ENCODE measurements around the gene EPHX1. TPM values are rescaled to one million over a fixed set of nuclear protein-coding genes. Genes with fewer than 3 reads are reported as not detected.

EPHX1 gene
- total RNA-seq, 4 donors from 2014 or later = 56.9 to 114 (median 90.6) TPM

DNA sequence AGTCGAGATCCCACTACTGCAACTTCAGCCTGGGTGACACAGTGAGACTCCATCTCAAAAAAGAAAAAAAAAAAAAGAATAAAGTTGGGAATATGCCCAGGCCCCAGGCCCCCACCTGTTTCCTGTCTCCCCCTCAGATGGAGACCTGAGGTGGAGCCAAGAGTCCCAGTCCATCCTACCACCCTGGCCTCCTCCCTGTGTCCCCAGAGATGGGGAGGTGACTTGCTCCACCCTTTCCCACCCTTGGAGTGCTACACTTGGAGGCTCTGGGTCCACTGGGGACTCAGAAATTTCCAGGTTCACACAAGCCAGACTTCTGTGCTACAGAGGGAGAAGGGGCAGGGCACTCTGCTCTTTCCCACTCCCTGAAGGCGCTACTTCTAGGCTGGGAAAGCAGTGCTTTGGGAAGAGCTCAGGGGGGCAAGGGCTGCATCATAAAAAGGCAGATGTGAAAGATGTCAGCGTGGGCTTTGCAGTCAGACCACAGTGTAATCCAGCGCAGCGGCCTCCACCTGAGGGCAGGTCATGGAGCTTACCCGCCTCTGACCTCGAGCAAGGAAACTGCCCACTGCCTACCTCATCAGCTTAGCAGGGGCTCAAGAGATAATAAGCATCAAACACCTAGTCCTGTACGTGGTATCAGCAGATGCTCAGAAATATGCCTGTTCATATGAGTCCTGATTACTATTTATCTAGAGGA lies 58.9 kb downstream of the EPHX1 start:
- Histone ChIP-seq H3K4me1 (peaks cover 0 to 28% (median 10%) of the 10 kb centered on the region in 4 donors), H3K27ac (no peak overlapping the region), H3K27me3 (no peaks in the 10 kb centered on the region), H3K4me3 (no peak overlapping the region), H3K9me3 (no peaks in the 10 kb centered on the region), H3K36me3 (peaks cover 0 to 52% (median 24%) of the 10 kb centered on the region in 4 donors)
- 86 to 87% methylated on average over 4 to 8 of the region's 8 CpGs for WGBS, 2 donors (ENCODE audit: low coverage in 1 of 2)
- no peak for DNase-seq
- intact Hi-C loops (cut with DNase I; ENCODE audit: low total_unique reads) = no loop called here
- no peak for TF ChIP-seq EP300 (IDR thresholded peaks at IDR 0.05; ENCODE audit: low read depth)
- TF ChIP-seq, protein P1, sequence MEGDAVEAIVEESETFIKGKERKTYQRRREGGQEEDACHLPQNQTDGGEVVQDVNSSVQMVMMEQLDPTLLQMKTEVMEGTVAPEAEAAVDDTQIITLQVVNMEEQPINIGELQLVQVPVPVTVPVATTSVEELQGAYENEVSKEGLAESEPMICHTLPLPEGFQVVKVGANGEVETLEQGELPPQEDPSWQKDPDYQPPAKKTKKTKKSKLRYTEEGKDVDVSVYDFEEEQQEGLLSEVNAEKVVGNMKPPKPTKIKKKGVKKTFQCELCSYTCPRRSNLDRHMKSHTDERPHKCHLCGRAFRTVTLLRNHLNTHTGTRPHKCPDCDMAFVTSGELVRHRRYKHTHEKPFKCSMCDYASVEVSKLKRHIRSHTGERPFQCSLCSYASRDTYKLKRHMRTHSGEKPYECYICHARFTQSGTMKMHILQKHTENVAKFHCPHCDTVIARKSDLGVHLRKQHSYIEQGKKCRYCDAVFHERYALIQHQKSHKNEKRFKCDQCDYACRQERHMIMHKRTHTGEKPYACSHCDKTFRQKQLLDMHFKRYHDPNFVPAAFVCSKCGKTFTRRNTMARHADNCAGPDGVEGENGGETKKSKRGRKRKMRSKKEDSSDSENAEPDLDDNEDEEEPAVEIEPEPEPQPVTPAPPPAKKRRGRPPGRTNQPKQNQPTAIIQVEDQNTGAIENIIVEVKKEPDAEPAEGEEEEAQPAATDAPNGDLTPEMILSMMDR (IDR thresholded peaks at IDR 0.05) = no peak
- TF ChIP-seq POLR2AphosphoS5 (IDR thresholded peaks at IDR 0.05) = no peak
- in situ Hi-C loops (cut with MboI; ENCODE audit: low pct_ligation_motif_present in 1 of 4, low pct_unique_long_range_greater_than_20kb in 1 of 4, low sequenced_read_pairs in 3 of 4) = no loop called here

DNA sequence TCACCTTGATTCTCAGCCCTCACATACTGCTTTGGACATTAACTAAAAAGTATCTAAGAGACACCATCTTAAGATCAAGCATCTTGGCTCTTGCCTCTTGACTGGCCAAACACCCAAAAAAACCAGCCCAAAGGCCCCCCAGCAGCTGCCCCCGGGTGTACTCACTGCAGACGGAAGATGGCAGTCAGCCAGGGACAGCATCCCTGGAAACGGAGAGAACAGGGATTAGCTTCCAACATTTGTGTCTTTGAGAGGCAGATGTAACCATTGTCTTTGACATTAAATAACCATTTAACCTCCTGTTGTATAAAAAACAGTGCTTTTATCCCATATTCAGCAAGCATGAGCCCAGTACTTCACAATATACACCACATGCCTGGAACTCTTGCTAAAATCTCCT lies 61.0 kb downstream of the EPHX1 start:
- intact Hi-C loops (cut with DNase I; ENCODE audit: low total_unique reads) = no loop called here
- Histone ChIP-seq H3K4me1 (peaks cover 0 to 20% (median 10%) of the 10 kb centered on the region in 4 donors), H3K27ac (no peak overlapping the region), H3K27me3 (no peaks in the 10 kb centered on the region), H3K9me3 (no peaks in the 10 kb centered on the region), H3K4me3 (no peak overlapping the region), H3K36me3 (peaks cover 0 to 57% (median 26%) of the 10 kb centered on the region in 4 donors)
- in situ Hi-C loops (cut with MboI; ENCODE audit: low pct_ligation_motif_present in 1 of 4, low pct_unique_long_range_greater_than_20kb in 1 of 4, low sequenced_read_pairs in 3 of 4) = no loop called here
- TF ChIP-seq, protein P1 (IDR thresholded peaks at IDR 0.05) = no peak
- TF ChIP-seq POLR2AphosphoS5 (IDR thresholded peaks at IDR 0.05) (no peak), POLR2A (IDR thresholded peaks at IDR 0.05) (no peak), EP300 (IDR thresholded peaks at IDR 0.05; ENCODE audit: low read depth) (no peak)
- no peak for DNase-seq
- 59% methylated on average over 3 of the region's 3 CpGs; no CpG with 5 or more reads in 1 of the 2 donors for WGBS, 2 donors (ENCODE audit: low coverage in 1 of 2)

DNA sequence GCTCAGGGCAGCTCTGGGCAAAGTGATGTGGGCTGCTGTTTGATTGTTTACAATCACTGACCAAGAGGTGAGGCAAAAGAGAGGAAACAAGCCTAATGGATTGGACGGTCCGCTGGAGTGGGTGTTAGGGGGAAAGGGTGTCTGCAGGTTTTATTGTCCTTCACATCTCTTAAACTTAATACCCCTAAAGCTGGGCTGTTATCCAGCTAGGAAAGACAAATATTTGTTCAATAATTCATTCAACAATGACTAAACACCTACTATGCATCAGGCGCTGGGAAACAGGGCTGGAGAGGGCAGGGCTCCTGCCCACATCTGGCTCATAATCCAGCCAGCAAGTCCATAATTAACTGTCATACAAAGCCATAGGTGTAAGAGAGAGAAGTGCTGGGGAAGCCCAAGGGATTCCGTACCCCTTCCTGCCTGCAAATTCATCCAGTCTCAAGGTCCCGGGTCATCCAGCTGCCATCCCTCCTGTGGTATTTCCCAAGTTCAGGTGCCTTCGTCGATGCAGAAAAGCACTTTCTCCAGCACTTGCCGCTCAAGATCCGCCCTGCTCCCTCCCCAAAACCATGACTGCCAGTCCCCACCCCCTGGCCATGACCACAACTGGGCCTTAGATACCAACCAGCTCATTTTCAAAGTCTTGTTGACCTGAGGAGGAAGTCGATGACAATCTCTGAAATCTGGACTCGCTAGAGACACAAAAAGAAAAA lies 61.6 kb downstream of the EPHX1 start:
- no peaks in the 10 kb centered on the region for H3K27me3 ChIP-seq
- H3K9me3 ChIP-seq = no peaks in the 10 kb centered on the region
- H3K27ac ChIP-seq = no peak overlapping the region
- peaks cover 0 to 20% (median 13%) of the 10 kb centered on the region in 4 donors for H3K4me1 ChIP-seq
- TF ChIP-seq POLR2AphosphoS5 (IDR thresholded peaks at IDR 0.05) (no peak), POLR2A (IDR thresholded peaks at IDR 0.05) (no peak), EP300 (IDR thresholded peaks at IDR 0.05; ENCODE audit: low read depth) (no peak)
- TF ChIP-seq, protein P1 (IDR thresholded peaks at IDR 0.05) = no peak
- H3K4me3 ChIP-seq = no peak overlapping the region
- H3K36me3 ChIP-seq = peaks cover 0 to 57% (median 24%) of the 10 kb centered on the region in 4 donors
- no peak for DNase-seq
- intact Hi-C loops (cut with DNase I; ENCODE audit: low total_unique reads) = no loop called here
- in situ Hi-C loops (cut with MboI; ENCODE audit: low pct_ligation_motif_present in 1 of 4, low pct_unique_long_range_greater_than_20kb in 1 of 4, low sequenced_read_pairs in 3 of 4) = no loop called here
- WGBS, 2 donors (ENCODE audit: low coverage in 1 of 2) = 74 to 91% methylated on average over 2 to 11 of the region's 11 CpGs

DNA sequence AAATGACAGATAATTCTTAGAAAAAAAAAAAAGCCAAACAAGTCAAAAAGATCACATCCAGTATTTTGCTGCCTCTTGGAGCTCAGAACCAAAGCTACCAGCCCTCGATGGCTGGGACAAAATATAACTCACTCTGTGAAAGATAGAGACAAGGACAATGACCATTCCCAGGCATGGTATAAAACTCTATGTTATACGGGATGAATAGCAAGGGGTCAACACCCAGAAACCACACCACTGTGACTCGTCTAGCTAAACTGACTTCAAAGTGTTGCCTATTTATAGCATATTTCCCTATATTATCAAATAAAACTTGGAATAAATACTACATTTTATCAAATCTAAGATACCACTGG lies 62.1 kb downstream of the EPHX1 start:
- Histone ChIP-seq H3K4me1 (peaks cover 3 to 23% (median 18%) of the 10 kb centered on the region in 4 donors), H3K36me3 (peaks cover 0 to 57% (median 22%) of the 10 kb centered on the region in 4 donors)
- intact Hi-C loops (cut with DNase I; ENCODE audit: low total_unique reads) = no loop called here

More for the DNA sequence above, 62.1 kb downstream of the EPHX1 start:
- in situ Hi-C loops (cut with MboI; ENCODE audit: low pct_ligation_motif_present in 1 of 4, low pct_unique_long_range_greater_than_20kb in 1 of 4, low sequenced_read_pairs in 3 of 4) = no loop called here
- Histone ChIP-seq H3K9me3 (no peaks in the 10 kb centered on the region), H3K27me3 (no peaks in the 10 kb centered on the region), H3K27ac (no peak overlapping the region), H3K4me3 (no peak overlapping the region)
- TF ChIP-seq EP300 (IDR thresholded peaks at IDR 0.05; ENCODE audit: low read depth) (no peak), POLR2A (IDR thresholded peaks at IDR 0.05) (no peak), POLR2AphosphoS5 (IDR thresholded peaks at IDR 0.05) (no peak)
- TF ChIP-seq, protein P1 (IDR thresholded peaks at IDR 0.05) = no peak
- 68 to 74% methylated on average over 3 of the region's 3 CpGs for WGBS, 2 donors (ENCODE audit: low coverage in 1 of 2)
- no peak for DNase-seq

Data from transverse colon (tissue), 4 donors.